ENCODE results near the gene EED.

Gene EED

GRCh38 chr11:86314636-86315035 lies 70.1 kb downstream of the EED start:
- H3K27me3 ChIP-seq, result no peaks in the 10 kb centered on the region
- no peak overlapping the region for H3K27ac ChIP-seq
- H3K9ac ChIP-seq, result no peak overlapping the region
- H4K20me1 ChIP-seq, result peaks cover 0 to 8% (median 0%) of the 10 kb centered on the region in 11 experiments; a peak in 1 of 22 replicates
- peaks cover 0 to 6% (median 0%) of the 10 kb centered on the region in 11 experiments; a peak in 2 of 22 replicates for H3K9me3 ChIP-seq (replicated peaks in 1 of 11)
- no peak overlapping the region for H3K4me3 ChIP-seq
- TF ChIP-seq Cebpa-rat (IDR thresholded peaks at IDR 0.05), result no peak
- no peak overlapping the region for H3K4me2 ChIP-seq
- H3K36me3 ChIP-seq, result peaks cover 48 to 75% (median 64%) of the 10 kb centered on the region in 11 experiments
- H3K4me1 ChIP-seq, result peaks cover 0 to 16% (median 0%) of the 10 kb centered on the region in 10 experiments; a peak in 5 of 20 replicates

Measured in BLaER1 treated with 17β-estradiol and CSF1 and Interleukin-3, amounts not matched to agents 10 nM and 100 nM (cell line).